Hematopoietic multipotent progenitor cell (in vitro differentiated cells): ENCODE measurements around the gene CRY1. TPM values are rescaled to one million over a fixed set of nuclear protein-coding genes. Genes with fewer than 3 reads are reported as not detected.

Experiments used
- DNase-seq, 3 donors: peaks; one replicate each; pipeline ENCODE4 v3.0.0-alpha.2; 2011 to 2015; ENCODE audit warnings: low read depth in 2 of 3, low spot score in 2 of 3
- total RNA-seq: library from RNA; depleted of rRNA; stranded (reverse); fragments of >200 nt; gene quantifications from one replicate; pipeline ENCODE4 v1.2.3, GENCODE V29; 2012

CRY1 gene
- 14.3 TPM for total RNA-seq

GRCh38 chr12:107093417-107094182, at the start of gene CRY1:
TSS of gene CRY1 (minus strand) at chr12:107093549. CDS start at chr12:107092961, 588 bp downstream.
- peak; percentile 91 to 95 (median 94) for DNase-seq

GRCh38 chr12:107139787-107140186, 46.4 kb upstream of the CRY1 start:
- no peak for DNase-seq

GRCh38 chr12:107138990-107139389, 45.6 kb upstream of the CRY1 start:
- peak in 2 of 3 donors; percentile 14 to 44 for DNase-seq

GRCh38 chr12:107135177-107135576, 41.8 kb upstream of the CRY1 start:
- no peak for DNase-seq

- peak in 2 of 3 donors; percentile 58 to 75 for DNase-seq
These were observed 41.2 kb upstream of the CRY1 start for GRCh38 chr12:107134558-107134957.

- DNase-seq: no peak
These were observed 40.1 kb upstream of the CRY1 start for GRCh38 chr12:107133462-107133861.

- peak; percentile 33 to 43 (median 33) for DNase-seq
These were observed 38.7 kb upstream of the CRY1 start for GRCh38 chr12:107131832-107132616.

GRCh38 chr12:107130830-107131611, 37.7 kb upstream of the CRY1 start:
- no peak for DNase-seq

GRCh38 chr12:107129315-107129930, 36.1 kb upstream of the CRY1 start:
- DNase-seq: no peak

GRCh38 chr12:107127482-107128430, 34.4 kb upstream of the CRY1 start:
- no peak for DNase-seq

- peak in 1 of 3 donors; percentile 70 for DNase-seq
These were observed 33.6 kb upstream of the CRY1 start for GRCh38 chr12:107126796-107127481.

GRCh38 chr12:107125833-107126232, 32.5 kb upstream of the CRY1 start:
- no peak for DNase-seq

- no peak for DNase-seq
These were observed 29.2 kb upstream of the CRY1 start for GRCh38 chr12:107122452-107122958.

GRCh38 chr12:107119091-107119490, 25.7 kb upstream of the CRY1 start:
- no peak for DNase-seq

GRCh38 chr12:107118624-107119023, 25.3 kb upstream of the CRY1 start:
- no peak for DNase-seq

- no peak for DNase-seq
These were observed 21.8 kb upstream of the CRY1 start for GRCh38 chr12:107115119-107115518.

- no peak for DNase-seq
These were observed 18.0 kb upstream of the CRY1 start for GRCh38 chr12:107111314-107111713.
